OCI-LY1 (cell line): ENCODE results near the gene MAML2.

ENCODE experiments used
- H2AFZ ChIP-seq: fragments of 200-600 bp; sonication (generic), shearing (Covaris generic); 2 replicates; pipeline ENCODE4 v1.6.0; 2014; ENCODE audit warnings: antibody characterized with exemption, mild to moderate bottlenecking, low read length
- H3F3A ChIP-seq: fragments of 200-600 bp; sonication (generic), shearing (Covaris generic); 2 replicates; pipeline ENCODE4 v1.6.0; 2014; ENCODE audit warnings: mild to moderate bottlenecking, antibody characterized with exemption, low read length, moderate library complexity; ENCODE audit not compliant: insufficient read depth
- H3K27ac ChIP-seq: fragments of 200-600 bp; sonication (generic); 2 replicates; pipeline ENCODE4 v1.5.1; 2014; ENCODE audit warnings: low read length, mixed run types, mild to moderate bottlenecking, low read depth; ENCODE audit not compliant: poor library complexity, severe bottlenecking
- H3K27me3 ChIP-seq: fragments of 200-600 bp; sonication (generic); 2 replicates; pipeline ENCODE4 v1.6.0; 2014; ENCODE audit warnings: antibody characterized with exemption, mild to moderate bottlenecking, low read length, moderate library complexity; ENCODE audit not compliant: insufficient read depth
- H3K36me3 ChIP-seq: fragments of 200-600 bp; sonication (generic); 2 replicates; pipeline ENCODE4 v1.6.1; 2014; ENCODE audit warnings: mild to moderate bottlenecking, antibody characterized with exemption, low read length, moderate library complexity, mixed read lengths; ENCODE audit not compliant: insufficient read depth
- H3K4me1 ChIP-seq: fragments of 200-600 bp; sonication (generic); 2 replicates; pipeline ENCODE4 v1.5.1; 2014; ENCODE audit warnings: mild to moderate bottlenecking, low read length, moderate library complexity; ENCODE audit not compliant: insufficient read depth, severe bottlenecking
- H3K4me2 ChIP-seq: fragments of 200-600 bp; sonication (generic), shearing (Covaris generic); 2 replicates; pipeline ENCODE4 v1.6.1; 2014; ENCODE audit warnings: low read length
- H3K4me3 ChIP-seq: fragments of 200-600 bp; sonication (generic); 2 replicates; pipeline ENCODE4 v1.5.1; 2014; ENCODE audit warnings: low read length, low read depth, mild to moderate bottlenecking, mixed read lengths; ENCODE audit not compliant: poor library complexity, severe bottlenecking
- H3K79me2 ChIP-seq: fragments of 200-600 bp; shearing (Covaris generic); 2 replicates; pipeline ENCODE4 v1.6.1; 2016; ENCODE audit warnings: mixed run types, low read length, mixed read lengths; ENCODE audit not compliant: insufficient read depth
- H3K9ac ChIP-seq: fragments of 200-600 bp; sonication (generic), shearing (Covaris generic); 2 replicates; pipeline ENCODE4 v1.6.1; 2014; ENCODE audit warnings: mild to moderate bottlenecking, low read length, mixed read lengths
- H3K9me2 ChIP-seq: fragments of 200-600 bp; sonication (generic), shearing (Covaris generic); 2 replicates; pipeline ENCODE4 v1.6.1; 2014; ENCODE audit warnings: low read depth, mild to moderate bottlenecking, low read length, mixed read lengths
- H3K9me3 ChIP-seq: fragments of 200-600 bp; shearing (Covaris generic); 2 replicates; pipeline ENCODE4 v1.6.1; 2014; ENCODE audit warnings: low read length, mixed read lengths
- H4K20me1 ChIP-seq: fragments of 200-600 bp; sonication (generic), shearing (Covaris generic); 2 replicates; pipeline ENCODE4 v1.6.0; 2016; ENCODE audit warnings: mild to moderate bottlenecking, low read length; ENCODE audit not compliant: insufficient read depth
- CTCF ChIP-seq: fragments of 200-600 bp; sonication (generic), shearing (Covaris generic); IDR thresholded peaks from 2 replicates; pipeline ENCODE4 v1.5.1; 2017; ENCODE audit warnings: mild to moderate bottlenecking, antibody characterized with exemption, low read length, moderate library complexity, mixed read lengths
- EZH2 ChIP-seq: fragments of 200-600 bp; sonication (generic), shearing (Covaris generic); IDR thresholded peaks from 2 replicates; pipeline ENCODE4 v1.8.0; 2017; ENCODE audit warnings: borderline replicate concordance, mixed run types, mild to moderate bottlenecking, antibody characterized with exemption, low read length, moderate library complexity, mixed read lengths

The MAML2 gene

GRCh38 chr11:96137373-96137772 lies 205.6 kb downstream of the MAML2 start:
- no peaks in the 10 kb centered on the region for H4K20me1 ChIP-seq
- H3K9me3 ChIP-seq: no peaks in the 10 kb centered on the region
- H3K9ac ChIP-seq: no peak overlapping the region
- no peaks in the 10 kb centered on the region for H3K79me2 ChIP-seq
- no peak overlapping the region for H3K4me3 ChIP-seq
- no peak overlapping the region; the same call in 1 of the 2 replicates for H3K4me2 ChIP-seq
- no peaks in the 10 kb centered on the region for H3K36me3 ChIP-seq
- H3K27me3 ChIP-seq: no peaks in the 10 kb centered on the region
- no peaks in the 10 kb centered on the region for H3K9me2 ChIP-seq
- no peak overlapping the region for H3K27ac ChIP-seq
- no peaks in the 10 kb centered on the region for H3F3A ChIP-seq
- peaks cover 17% of the 10 kb centered on the region for H3K4me1 ChIP-seq
- no peak overlapping the region for H2AFZ ChIP-seq
- TF ChIP-seq CTCF (no peak), EZH2 (no peak)

GRCh38 chr11:96136613-96137298 lies 206.2 kb downstream of the MAML2 start:
- Histone ChIP-seq H3K36me3 (no peaks in the 10 kb centered on the region), H3K27ac (no peak overlapping the region), H3K79me2 (no peaks in the 10 kb centered on the region), H3K9me2 (no peaks in the 10 kb centered on the region), H4K20me1 (no peaks in the 10 kb centered on the region), H3K4me3 (no peak overlapping the region), H3K27me3 (no peaks in the 10 kb centered on the region), H2AFZ (no peak overlapping the region), H3K4me1 (peaks cover 17% of the 10 kb centered on the region), H3F3A (no peaks in the 10 kb centered on the region), H3K9ac (no peak overlapping the region), H3K4me2 (no peak overlapping the region; the same call in 1 of the 2 replicates), H3K9me3 (no peaks in the 10 kb centered on the region)
- TF ChIP-seq CTCF (no peak), EZH2 (no peak)

GRCh38 chr11:96134602-96135001 lies 208.4 kb downstream of the MAML2 start:
- Histone ChIP-seq H3K4me1 (peaks cover 17% of the 10 kb centered on the region), H3K27me3 (no peaks in the 10 kb centered on the region), H3K79me2 (no peaks in the 10 kb centered on the region), H3K36me3 (no peaks in the 10 kb centered on the region), H3K4me3 (no peak overlapping the region), H3F3A (no peaks in the 10 kb centered on the region), H3K9me2 (no peaks in the 10 kb centered on the region), H4K20me1 (no peaks in the 10 kb centered on the region), H3K27ac (no peak overlapping the region), H3K4me2 (no peak overlapping the region), H3K9me3 (no peaks in the 10 kb centered on the region), H3K9ac (no peak overlapping the region), H2AFZ (no peak overlapping the region)
- TF ChIP-seq CTCF (no peak), EZH2 (no peak)
